Right lobe of liver (tissue), 6 donors: ENCODE results near the gene RIMS1. TPM values are rescaled to one million over a fixed set of nuclear protein-coding genes. Genes with fewer than 3 reads are reported as not detected.

Source experiments
- ATAC-seq, 4 donors: fragments of 200-7000 bp; cut with Tn5 transposase; one replicate each; pipeline ENCODE4 v1.9.1; 2020; ENCODE audit warnings: mild to moderate bottlenecking in 4 of 4, moderate library complexity in 4 of 4
- DNase-seq, 3 donors: peaks; one replicate each; pipeline ENCODE4 v3.0.0-alpha.2; 2020
- H3K27ac ChIP-seq, 3 donors: fragments of 200-600 bp; one replicate each; pipeline ENCODE4 v1.8.0; 2022
- H3K27me3 ChIP-seq, 2 donors: fragments of 200-600 bp; one replicate each; pipeline ENCODE4 v1.8.0; 2022
- H3K36me3 ChIP-seq, 4 donors: fragments of 200-600 bp; sonication (generic) in 1 of 4; one replicate each; pipeline versions ENCODE4 v1.5.1 to v1.8.0; 2017 to 2022; ENCODE audit warnings: control low read depth in 1 of 4
- H3K4me1 ChIP-seq, 4 donors: fragments of 200-600 bp; sonication (generic) in 1 of 4; one replicate each; pipeline versions ENCODE4 v1.5.1 to v1.8.0; 2017 to 2022; ENCODE audit warnings: control low read depth in 1 of 4
- H3K4me3 ChIP-seq, 3 donors: fragments of 200-600 bp; one replicate each; pipeline ENCODE4 v1.8.0; 2022
- H3K9me3 ChIP-seq, 4 donors: fragments of 200-600 bp; sonication (generic) in 1 of 4; one replicate each; pipeline versions ENCODE4 v1.5.1 to v1.8.0; 2017 to 2022; ENCODE audit warnings: control low read depth in 1 of 4
- CTCF ChIP-seq, 4 donors: fragments of 200-600 bp in 3 of 4; fragments of 450-650 bp in 1 of 4; IDR thresholded peaks; one replicate each; pipeline versions ENCODE4 v1.5.1 to v1.8.0; 2016 to 2022; ENCODE audit warnings: antibody characterized with exemption in 4 of 4, mild to moderate bottlenecking in 2 of 4
- POLR2A ChIP-seq: fragments of 450-650 bp; IDR thresholded peaks from one replicate; pipeline ENCODE4 v1.6.1; 2017; ENCODE audit warnings: antibody characterized with exemption, mild to moderate bottlenecking
- WGBS: methylation state at CpG from one replicate; pipeline ENCODE4 v1.1.6; 2018; ENCODE audit warnings: low coverage, low lambda C conversion rate; ENCODE audit not compliant: insufficient coverage; ENCODE audit errors: missing lambda C conversion rate; 5-methylcytosine and 5-hydroxymethylcytosine counted together
- intact Hi-C, 2 donors: fragments of 100-400 bp; cut with DNase I; formaldehyde crosslinking; loops; one replicate each; pipeline versions ENCODE4 v1.11.2 to v1.14.1; 2022
- total RNA-seq, 6 experiments: library from RNA; depleted of rRNA in 2 of 6; stranded (reverse); fragments of >200 nt in 2 of 6; fragmentation: NEBNext Ultra II Directional in 3 of 6; extraction: Animal tissue kit (Norgen Biotek cat#: 25700) in 3 of 6; gene quantifications; one replicate each; pipeline versions ENCODE4 v1.1.0 to v1.2.4, GENCODE V29; 2016 to 2023
- donor health status: DM: no; HTN: yes; CAD: no.
- donor health status: DM: no; HTN: no; CAD: no.
- donor health status: DM: no; HTN: no; CAD: no.
- donor health status: DM: no; HTN: yes; CAD: no.
- donor health status: DM: no; HTN: yes; CAD: no.

Gene RIMS1
- total RNA-seq, 6 experiments from 2014 or later = 0.09 to 0.69 TPM; not detected in 4

- TF ChIP-seq POLR2A (no peak), CTCF (IDR thresholded peaks at IDR 0.05) (no peak)
- Histone ChIP-seq H3K27me3 (no peaks in the 10 kb centered on the region), H3K4me1 (no peaks in the 10 kb centered on the region), H3K4me3 (no peak overlapping the region), H3K27ac (no peak overlapping the region), H3K9me3 (no peaks in the 10 kb centered on the region), H3K36me3 (no peaks in the 10 kb centered on the region)
- WGBS = 45% methylated on average over 7 of the region's 7 CpGs
- intact Hi-C loops = no loop called here
- ATAC-seq = no peak
- DNase-seq = no peak
These were observed 477.7 kb downstream of the RIMS1 start for GRCh38 chr6:72363844-72364740.

- TF ChIP-seq CTCF (IDR thresholded peaks at IDR 0.05) (no peak), POLR2A (no peak)
- H3K4me3 ChIP-seq = no peak overlapping the region
- H3K27me3 ChIP-seq = no peaks in the 10 kb centered on the region
- intact Hi-C loops = no loop called here
- H3K4me1 ChIP-seq = no peaks in the 10 kb centered on the region
- no peak for DNase-seq
- no peaks in the 10 kb centered on the region for H3K9me3 ChIP-seq
- ATAC-seq = no peak
- no peak overlapping the region for H3K27ac ChIP-seq
- H3K36me3 ChIP-seq = no peaks in the 10 kb centered on the region
- 54% methylated on average over 4 of the region's 4 CpGs for WGBS
These were observed 479.4 kb downstream of the RIMS1 start for GRCh38 chr6:72365773-72366172.

GRCh38 chr6:72367439-72367838, 481.1 kb downstream of the RIMS1 start:
- H3K4me3 ChIP-seq = no peak overlapping the region
- TF ChIP-seq POLR2A (no peak), CTCF (IDR thresholded peaks at IDR 0.05) (no peak)
- no peaks in the 10 kb centered on the region for H3K4me1 ChIP-seq
- no peaks in the 10 kb centered on the region for H3K27me3 ChIP-seq
- no peak overlapping the region for H3K27ac ChIP-seq
- intact Hi-C loops = no loop called here
- no peak for ATAC-seq
- no peaks in the 10 kb centered on the region for H3K36me3 ChIP-seq
- H3K9me3 ChIP-seq = no peaks in the 10 kb centered on the region
- no peak for DNase-seq

- Histone ChIP-seq H3K27me3 (no peaks in the 10 kb centered on the region), H3K4me3 (no peak overlapping the region), H3K36me3 (no peaks in the 10 kb centered on the region), H3K9me3 (no peaks in the 10 kb centered on the region), H3K27ac (no peak overlapping the region), H3K4me1 (no peaks in the 10 kb centered on the region)
- 40% methylated on average over 3 of the region's 3 CpGs for WGBS
- ATAC-seq (no peak), DNase-seq (no peak)
- TF ChIP-seq POLR2A = no peak
- no peak for TF ChIP-seq CTCF (IDR thresholded peaks at IDR 0.05)
- intact Hi-C loops = no loop called here
These were observed 485.1 kb downstream of the RIMS1 start for GRCh38 chr6:72371473-72371872.
